ENCODE data around the gene CDC123.
"Not testable (repeated sequence)": the region's sequence is repeated elsewhere in the genome, so short reads cannot be mapped to it uniquely, and the experiment has no call there.

Gene CDC123

DNA sequence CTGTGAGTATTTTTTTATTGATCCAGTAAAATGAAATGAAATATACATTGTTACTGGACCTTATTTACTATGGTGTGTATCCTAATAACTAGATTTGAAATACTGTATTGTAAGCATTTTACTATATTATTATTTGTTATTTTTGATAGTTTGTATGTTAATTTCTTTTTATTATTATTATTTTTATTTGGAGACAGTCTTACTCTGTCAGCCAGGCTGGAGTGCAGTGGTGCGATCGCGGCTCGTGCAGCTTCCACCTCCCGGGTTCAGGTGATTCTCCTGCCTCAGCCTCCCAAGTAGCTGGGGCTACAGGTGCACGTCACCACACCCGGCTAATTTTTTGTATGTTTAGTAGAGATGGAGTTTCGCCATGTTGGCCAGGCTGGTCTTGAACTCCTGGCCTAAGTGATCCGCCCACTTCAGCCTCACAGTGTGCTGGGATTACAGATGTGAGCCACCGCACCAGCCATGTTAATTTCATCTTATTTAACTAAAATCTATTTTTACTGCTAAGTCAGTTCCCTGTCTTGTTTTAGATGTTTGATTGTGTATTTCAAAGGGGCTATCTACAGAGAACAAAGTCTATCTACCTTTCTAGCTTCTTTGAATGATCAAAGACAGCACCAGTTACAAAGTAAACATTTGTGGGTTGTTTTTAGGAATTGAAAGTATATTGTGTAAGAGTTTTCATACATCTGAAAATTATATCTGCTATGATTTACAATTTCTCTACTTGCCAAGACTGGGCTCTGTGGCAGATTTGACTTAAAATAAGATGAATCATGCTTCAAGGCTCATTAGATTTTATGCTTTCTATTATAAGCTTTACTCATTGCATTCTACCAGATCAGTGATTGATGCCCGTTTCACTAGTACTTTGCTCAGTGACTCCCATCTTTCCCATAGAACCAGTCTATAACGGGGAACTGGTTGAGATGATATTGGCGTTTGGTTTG lies 41.6 kb downstream of the CDC123 start:
- DNase-seq: no peak

DNA sequence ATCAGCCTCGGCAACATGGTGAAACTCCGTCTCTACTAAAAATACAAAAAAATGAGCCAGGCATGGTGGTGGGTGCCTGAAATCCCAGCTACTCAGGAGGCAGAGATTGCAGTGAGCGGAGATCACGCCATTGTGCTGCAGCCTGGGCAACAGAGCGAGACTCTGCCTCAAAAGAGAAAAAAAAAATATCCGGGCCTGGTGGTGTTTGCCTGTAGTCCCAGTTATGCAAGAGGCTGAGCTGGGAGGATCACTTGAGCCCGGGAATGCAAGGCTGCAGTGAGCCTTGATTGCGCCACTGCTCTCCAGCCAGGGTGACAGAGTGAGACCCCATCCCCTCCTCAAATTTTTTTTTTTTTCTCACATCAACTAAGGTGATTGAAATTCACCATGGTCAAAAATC lies 42.8 kb downstream of the CDC123 start:
- no peak for DNase-seq

DNA sequence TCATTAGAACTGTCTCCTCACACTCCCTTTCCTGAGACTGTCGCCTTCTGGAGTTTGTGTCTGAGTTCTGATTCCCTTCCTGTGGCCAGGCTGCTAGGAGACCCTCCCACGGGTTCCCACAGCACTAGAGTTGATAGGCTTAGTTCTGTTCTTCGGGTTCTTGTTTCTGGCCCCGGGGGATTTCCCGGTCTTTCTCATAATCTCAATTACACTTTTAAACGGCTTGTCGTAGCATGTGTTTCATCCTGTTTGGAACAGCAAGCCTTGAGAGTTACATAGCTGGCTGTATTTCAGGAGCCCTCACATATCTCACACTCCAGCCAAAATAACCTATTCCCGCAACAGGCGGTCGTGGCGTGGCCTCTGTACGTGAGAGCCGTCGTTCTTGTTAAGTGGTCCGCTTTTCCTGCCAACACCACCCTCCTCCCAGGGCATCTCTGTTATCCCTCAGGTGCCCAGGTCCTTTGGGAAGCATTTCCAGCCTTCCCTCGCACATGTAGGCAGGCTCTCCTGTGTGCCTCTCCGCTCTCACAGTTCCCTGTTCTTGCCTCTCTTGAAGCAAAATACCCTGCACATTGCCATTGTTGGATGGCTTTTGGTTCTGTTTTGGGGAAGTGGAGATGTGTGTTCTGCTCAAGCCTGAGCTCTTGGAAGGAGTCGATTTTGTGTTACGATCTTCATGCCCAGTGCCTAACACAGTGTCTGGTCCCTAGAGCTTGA lies 46.0 kb downstream of the CDC123 start:
- peak; percentile 66 for DNase-seq

DNA sequence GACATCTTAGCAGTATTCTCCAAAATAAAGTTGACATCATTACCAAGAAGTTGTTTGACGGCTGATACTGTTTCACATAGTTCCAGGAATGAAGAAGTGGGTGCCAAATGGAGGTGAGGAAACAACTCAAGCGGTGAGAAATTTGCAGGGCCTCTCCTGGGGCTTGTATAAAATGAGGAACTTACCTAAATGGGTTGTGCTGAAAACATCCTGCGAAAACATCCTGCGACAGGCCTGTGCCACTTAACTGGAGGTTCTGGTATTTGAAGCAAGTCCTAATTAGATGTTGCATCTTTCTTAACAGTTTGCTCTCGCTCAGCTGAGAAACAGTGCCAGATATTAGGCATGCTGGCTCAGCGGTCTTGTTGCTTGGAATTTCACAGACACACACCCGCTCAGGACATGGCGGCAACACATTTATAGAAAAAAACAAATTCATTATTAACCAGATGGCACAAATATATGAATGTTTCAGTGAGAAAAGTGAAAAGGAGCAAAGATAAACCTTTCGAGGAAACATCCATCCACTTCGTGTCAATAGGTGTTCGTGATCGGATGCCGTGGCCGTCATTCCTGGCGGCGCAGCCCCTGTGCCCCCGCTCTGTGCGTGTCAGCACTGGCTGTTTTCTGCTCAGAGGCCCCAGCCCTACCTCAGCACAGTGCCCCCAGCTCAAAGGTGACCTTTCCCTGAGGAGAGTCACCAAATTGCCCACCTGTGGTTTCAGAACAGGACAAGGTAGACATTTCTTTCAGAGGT lies 48.1 kb downstream of the CDC123 start:
- no peak for DNase-seq

DNA sequence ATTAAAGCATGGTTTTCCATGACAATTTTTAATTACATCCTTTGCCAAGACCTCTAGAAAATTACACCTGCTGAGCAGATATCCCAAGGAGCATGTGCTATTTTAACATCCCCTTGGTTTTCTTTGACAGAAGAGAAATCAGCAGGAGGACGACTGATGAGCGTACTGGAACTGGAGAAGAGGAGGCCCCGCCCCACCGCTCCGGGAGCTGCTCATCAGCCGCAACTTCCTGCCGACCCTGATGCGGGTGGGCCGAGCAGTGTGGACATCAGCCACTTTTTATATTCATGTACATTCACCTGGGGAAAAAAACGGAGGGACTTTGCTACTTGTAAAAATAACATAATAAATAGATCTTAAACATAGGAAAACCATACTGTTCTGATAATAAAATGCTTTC lies 54.2 kb downstream of the CDC123 start:
- no peak for DNase-seq

DNA sequence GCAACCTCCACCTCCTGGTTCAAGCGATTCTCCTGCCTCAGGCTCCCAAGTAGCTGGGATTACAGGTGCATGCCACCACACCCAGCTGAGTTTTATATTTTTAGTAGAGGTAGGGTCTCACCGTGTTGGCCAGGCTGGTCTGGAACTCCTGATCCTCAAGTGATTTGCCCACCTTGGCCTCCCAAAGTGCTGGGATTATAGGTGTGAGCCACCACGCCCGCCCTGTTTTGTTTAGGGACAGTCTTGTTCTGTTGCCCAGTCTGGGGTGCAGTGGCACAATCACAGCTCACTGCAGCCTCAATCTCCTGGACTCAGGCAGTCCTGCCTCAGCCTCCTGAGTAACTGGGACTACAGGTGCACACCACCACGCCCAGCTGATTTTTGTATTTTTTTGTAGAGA lies 54.7 kb downstream of the CDC123 start:
- DNase-seq: not testable (repeated sequence)

DNA sequence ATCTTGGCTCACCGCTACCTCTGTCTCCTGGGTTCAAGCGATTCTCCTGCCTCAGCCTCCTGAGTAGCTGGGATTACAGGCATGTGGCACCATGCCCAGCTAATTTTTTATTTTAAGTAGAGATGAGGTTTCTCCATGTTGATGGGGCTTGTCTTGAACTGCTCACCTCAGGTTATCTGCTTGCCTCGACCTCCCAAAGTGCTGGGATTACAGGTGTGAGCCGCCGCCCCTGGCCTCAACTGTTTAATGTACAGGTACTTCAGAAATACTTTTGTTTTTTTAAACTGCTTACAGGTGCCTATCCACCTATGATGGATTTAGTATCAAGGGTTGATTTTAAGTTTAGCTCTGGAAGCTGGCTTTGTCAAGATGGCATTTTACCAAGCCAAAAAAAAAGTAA lies 55.6 kb downstream of the CDC123 start:
- DNase-seq: no peak

DNA sequence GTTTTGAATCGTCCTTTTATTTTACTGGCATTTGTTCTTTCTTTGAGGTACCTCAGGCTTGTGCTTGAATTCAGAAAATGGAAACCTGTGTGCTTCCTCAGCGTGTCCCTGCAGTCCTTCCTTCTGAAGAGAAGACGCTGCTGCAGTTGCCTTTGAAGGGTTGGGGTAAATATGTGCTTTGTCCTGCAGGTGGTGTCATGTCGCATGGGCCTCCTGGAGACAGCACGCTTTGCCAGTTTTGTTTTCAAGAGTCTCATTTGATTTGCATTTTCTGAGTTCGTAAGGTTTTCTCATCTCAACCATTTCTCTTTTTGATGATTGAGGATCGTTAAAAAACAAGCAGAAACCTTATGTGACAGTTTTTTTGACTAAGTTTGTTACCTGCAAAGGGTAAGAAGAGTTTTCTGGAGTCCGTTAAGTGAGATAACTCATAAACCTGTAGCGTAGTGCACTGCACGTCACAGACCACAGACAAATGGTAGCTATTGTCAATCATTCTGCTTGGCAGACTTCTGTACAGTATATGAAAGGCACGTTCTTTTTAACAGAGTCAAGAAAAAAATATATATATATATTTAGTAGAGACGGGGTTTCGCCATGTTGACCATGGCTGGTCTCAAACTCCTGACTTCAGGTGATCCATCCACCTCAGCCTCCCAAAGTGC lies 57.0 kb downstream of the CDC123 start:
- DNase-seq: no peak

DNA sequence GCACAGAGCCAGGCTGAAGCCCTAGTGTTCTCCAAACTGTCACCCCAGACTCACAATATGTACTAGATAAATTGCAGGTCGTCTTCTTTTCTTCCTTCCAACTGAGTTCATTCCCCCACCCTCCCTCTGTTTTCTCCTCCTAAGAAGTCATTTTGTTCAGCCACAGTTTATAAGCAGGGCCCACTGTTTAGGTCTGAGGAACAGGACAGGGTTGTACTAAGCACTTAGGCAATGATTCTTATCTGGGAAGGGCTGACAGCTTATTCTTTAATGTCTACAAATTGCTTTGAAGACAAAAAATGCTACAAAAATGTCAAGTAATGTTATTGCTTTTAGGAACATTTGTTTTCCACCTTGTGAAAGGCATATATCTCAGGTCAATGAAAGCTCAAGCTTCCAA lies 59.1 kb downstream of the CDC123 start:
- no peak for DNase-seq

DNA sequence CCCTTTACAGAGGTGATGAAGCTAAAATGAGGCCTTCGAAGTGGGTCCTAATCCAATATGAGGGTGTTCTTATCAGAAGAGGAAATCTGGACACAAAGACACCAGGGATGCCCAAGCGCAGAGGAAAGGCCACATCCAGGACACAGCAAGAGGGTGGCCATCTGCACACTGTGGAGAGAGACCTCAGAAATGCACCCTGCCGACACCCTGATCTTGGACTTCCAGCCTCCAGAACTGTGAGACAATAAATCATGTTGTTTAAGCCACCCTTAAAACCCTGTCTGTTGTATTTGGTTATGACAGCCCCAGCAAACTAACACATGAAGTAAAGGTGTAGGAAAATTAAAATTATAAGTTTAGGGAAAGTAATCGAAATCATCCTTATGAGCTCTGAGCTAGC lies 64.0 kb downstream of the CDC123 start:
- no peak for DNase-seq

DNA sequence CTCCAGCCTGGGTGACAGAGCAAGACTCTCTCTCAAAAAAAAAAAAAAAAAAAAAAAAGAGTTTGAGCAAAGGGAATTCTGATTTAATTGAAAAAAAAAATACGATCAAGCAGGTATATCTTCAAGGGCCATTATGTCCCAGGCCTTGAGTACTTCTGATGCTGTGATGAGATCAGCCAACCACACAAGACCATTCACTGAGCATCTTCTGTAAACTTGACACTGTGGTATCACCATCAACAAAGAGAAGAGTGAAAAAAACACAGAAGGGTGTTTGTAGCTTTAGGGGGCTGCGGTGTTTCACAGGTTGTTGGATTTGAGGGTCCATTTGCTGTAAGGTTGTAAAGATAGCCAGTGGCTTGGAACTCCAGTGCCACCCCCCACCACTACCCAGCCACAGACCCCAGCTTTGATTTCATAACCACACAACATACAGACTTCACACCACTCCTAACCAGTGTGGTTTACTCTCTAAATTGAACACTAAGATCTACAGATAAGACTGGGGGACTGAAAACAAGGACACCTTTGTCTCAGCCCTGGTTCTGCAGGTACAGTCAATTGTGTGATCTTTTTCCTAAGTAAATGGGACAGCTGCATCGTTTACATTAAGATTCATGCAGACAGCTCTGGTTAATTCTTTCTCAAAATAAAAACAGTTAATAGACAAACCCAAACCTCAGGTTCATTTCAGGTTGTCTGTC lies 66.4 kb downstream of the CDC123 start:
- no peak for DNase-seq

DNA sequence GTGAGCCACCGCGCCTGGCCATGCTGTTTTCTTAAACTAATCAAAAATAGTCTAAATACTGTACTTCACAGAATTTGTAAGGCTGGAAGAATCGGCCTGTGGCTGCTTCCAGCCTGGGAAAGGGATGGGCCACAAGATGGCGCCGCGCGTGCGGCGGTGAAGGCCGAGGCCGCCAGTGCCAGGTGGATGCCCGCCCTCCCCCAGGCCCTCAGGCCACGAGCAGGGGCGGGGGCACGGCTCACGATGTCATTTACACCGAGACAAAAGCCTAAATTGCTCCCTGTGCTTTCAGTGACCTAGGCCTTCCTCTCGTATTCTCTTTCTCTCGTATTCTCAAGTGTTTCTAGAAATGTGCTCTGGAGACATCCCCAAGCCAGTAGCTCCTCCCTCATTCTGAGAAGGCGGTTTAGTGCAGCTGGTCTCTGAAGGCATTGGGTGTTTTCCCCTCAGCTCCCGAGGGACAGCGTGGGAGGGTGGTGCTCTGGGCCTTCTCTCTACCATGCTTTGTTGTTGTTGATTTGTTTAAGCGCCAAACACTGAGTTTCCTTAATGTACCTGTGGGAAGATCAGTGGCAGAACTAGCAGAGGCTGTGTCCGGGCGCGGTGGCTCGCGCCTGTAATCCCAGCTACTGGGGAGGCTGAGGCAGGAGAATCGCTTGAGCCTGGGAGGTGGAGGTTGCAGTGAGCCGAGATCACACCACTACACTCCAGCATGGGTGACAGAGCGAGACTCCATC lies 68.4 kb downstream of the CDC123 start:
- peak; percentile 88 for DNase-seq

DNA sequence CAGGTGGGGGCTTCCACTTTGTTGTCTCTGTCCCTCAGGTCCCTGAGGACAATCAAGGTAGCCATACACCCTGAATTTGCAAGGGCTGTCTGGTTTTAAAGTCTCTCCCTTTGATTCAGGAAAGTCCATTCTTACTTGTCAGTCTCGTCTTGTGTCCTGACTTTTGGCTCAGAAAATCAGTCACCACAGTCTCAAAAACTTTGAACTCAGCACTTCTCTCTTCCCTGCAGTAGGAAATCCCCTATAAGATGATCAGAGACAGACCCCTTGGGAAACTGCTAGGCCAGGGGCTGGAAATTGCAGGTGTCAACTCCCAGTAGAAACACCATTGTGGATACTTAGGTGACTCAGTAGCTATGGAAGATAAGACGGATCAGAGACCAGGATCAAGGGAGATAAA lies 73.1 kb downstream of the CDC123 start:
- no peak for DNase-seq

DNA sequence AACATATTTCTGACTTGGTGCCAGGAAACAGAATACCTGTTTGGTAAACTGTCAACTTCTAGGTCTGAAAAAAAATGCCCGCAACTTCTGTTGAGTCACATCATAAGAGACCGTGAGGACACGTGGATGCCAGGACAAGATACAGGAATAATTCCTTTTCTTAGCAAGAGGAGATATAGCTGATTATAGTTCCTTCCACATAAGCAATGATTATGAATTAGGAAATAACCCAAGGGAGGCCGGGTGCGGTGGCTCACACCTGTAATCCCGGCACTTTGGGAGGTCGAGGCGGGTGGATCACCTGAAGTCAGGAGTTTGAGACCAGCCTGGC lies 75.2 kb downstream of the CDC123 start:
- DNase-seq: no peak

DNA sequence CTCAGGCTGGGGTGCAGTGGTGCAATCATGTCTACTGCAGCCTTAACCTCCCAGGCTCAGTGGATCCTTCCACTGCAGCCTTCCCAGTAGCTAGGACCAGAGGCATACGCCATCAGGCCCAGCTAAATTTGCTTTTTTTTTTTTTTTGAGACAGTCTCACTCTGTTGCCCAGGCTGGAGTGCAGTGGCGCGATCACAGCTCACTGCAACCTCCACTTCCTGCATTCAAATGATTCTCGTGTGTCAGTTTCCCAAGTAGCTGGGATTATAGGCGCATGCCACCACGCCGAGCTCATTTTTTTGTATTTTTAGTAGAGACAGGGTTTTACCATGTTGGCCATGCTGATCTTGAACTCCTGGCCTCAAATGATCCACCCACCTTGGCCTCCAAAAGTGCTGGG lies 81.9 kb downstream of the CDC123 start:
- not testable (repeated sequence) for DNase-seq

DNA sequence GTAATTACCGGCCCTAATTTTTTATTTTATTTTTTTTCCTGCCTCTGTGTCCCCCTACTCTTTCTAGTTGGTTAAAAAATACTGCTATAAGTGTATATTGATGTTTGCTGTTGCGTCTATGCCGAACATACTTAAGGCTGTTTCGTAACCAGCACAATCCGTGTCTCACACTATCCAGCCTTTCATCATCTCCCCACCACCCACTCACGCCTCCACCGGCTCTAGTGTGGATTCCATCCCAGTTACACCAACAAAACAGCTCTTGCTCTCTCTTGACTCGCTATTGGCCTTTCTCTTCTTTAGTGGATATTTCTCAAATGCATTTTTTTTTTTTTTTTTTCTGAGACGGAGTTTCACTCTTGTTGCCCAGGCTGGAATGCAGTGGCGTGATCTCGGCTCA lies 83.3 kb downstream of the CDC123 start:
- DNase-seq: no peak

DNA sequence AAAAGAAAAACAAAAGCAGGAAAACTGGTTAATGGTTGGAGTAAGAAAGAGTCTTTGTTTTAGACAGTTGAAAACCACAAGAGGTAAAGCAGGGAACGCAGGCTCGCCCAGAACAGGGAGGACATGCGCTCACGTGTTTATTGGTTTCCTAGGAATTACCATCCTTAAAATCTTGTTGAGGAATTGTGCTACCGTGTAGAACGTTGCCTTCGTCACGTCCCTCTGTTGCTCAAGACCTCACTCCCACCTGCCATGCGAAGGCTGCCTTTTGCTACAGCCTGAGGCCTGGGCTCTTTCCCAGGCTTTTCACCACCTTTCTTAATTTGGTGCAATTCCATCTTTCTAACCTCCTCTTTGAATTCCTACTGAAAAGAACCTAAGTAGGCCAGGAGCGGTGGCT lies 91.8 kb downstream of the CDC123 start:
- DNase-seq: no peak

DNA sequence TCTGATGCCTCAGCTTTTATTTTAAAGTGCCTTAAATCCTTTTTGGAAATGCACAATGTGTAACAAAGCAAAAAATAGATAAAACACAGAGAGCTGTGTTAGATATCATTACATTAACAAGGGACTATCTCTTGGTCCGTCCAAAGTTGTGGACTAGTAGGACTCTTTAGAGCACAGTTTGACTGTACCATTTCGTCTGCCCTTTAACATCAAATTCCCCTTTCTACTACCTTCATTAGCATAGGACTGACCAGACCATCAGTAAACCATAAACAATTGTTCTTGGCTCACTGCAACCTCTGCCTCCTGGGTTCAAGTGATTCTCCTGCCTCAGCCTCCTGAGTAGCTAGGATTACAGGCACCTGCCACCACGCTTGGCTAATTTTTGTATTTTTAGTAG lies 101.8 kb downstream of the CDC123 start:
- not testable (repeated sequence) for DNase-seq

DNA sequence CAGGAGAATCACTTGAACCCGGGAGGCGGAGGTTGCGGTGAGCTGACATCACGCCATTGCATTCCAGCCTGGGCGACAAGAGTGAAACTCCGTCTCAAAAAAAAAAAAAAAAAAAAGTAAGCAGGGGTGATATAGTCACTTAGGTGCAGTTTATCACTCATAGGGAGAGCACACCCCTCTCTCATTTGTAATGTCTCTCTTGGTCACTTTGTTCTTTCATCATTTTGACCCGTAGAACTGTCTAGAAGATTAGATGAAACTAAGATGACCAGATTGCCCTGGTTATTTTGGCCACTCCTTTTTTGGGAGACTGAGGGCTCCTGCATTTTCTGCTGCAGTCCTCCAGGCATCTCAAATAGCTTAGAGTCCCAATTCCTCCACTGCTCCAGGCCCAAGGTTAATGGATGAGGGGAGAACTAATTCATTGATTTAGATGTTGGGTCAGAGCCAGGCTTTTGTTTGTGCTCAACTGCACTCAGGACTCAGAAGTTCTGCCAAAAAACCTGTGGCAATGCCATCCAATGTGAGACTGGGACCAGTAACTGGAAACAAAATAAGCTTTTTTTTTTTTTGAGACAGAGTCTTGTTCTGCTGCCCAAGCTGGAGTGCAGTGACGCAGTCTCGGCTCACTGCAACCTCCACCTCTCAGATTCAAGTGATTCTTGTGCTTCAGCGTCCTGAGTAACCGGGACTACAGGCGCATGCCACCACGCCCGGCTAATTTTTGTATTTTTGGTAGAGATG lies 103.4 kb downstream of the CDC123 start:
- DNase-seq: no peak

All from activated CD8-positive, alpha-beta memory T cell treated with anti-CD3 and anti-CD28 coated beads for 24 hours (primary cell).